DND-41 (cell line): ENCODE results near the gene NRL.

Experiments
- CTCF ChIP-seq: IDR thresholded peaks from 2 replicates; pipeline ENCODE4 v1.5.1; 2012; ENCODE audit warnings: borderline replicate concordance, low read length, moderate library complexity, mild to moderate bottlenecking; ENCODE audit not compliant: poor library complexity, severe bottlenecking; ENCODE audit errors: extremely low read depth
- EZH2 ChIP-seq: IDR thresholded peaks from 3 replicates; pipeline ENCODE4 v1.6.1; 2012; ENCODE audit warnings: borderline replicate concordance, low read depth, mild to moderate bottlenecking, moderate library complexity, low read length, inconsistent platforms; ENCODE audit not compliant: severe bottlenecking

DNA sequence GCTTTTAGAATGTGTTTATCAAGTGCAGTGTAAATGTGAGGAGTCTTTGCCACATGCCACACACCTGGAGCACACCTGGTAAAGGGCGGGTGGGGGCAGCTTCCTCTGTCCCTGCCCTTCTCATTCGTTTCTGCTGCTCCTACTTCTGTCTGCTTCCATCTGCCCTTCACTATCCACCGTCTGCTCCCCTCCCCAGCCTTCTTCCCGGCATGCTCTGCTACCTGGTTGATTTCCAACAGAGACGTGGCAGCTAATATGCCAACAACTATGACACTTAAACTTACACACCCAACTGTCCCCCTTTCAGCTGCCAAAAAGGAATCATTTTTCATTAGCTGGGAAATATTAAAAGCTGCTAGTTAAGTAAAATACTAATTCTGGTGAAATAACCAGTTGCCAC lies 72.0 kb downstream of the NRL start:
- TF ChIP-seq CTCF: no peak
- TF ChIP-seq EZH2: no peak
